Endothelial cell of umbilical vein (primary cell): ENCODE results near the gene RYR3.

ENCODE experiments used
- FOS ChIP-seq: IDR thresholded peaks from 2 replicates; pipeline ENCODE4 v1.6.1; 2011; ENCODE audit warnings: mild to moderate bottlenecking, low read length, moderate library complexity, borderline replicate concordance; ENCODE audit not compliant: insufficient read depth
- MYC ChIP-seq: IDR thresholded peaks from one replicate; pipeline ENCODE4 v1.6.1; 2011; ENCODE audit warnings: mild to moderate bottlenecking, low read depth, low read length
- TF ChIP-seq, protein P1 (sequence below), 2 donors: IDR thresholded peaks; 1 replicate in 1 of 2; 2 replicates in 1 of 2; pipeline ENCODE4 v1.5.1; 2011; ENCODE audit warnings: low read length in 2 of 2, mild to moderate bottlenecking in 2 of 2, moderate library complexity in 2 of 2, control low read depth in 1 of 2, inconsistent platforms in 1 of 2, low read depth in 1 of 2; ENCODE audit not compliant: insufficient read depth in 1 of 2; ENCODE audit errors: extremely low read depth in 1 of 2

DNA sequence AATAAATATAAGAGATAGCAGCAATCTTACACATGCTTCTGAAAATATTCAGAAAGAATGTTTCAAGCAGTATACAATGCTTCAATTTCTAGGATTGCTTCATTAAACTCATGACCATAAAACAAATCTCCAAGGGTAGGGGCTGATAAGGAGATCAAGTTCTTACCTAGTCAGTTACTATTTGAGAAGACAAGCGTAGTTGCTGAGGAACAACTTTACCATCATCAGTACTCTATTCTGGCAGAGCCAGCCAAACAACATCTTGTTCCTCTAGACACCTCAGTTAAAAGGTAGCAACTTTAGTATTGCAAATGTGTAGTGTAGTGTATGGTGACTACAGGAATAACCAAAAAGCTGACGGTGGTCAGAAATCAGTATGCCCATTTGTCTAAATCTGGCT lies 572.2 kb downstream of the RYR3 start:
- TF ChIP-seq, protein P1, sequence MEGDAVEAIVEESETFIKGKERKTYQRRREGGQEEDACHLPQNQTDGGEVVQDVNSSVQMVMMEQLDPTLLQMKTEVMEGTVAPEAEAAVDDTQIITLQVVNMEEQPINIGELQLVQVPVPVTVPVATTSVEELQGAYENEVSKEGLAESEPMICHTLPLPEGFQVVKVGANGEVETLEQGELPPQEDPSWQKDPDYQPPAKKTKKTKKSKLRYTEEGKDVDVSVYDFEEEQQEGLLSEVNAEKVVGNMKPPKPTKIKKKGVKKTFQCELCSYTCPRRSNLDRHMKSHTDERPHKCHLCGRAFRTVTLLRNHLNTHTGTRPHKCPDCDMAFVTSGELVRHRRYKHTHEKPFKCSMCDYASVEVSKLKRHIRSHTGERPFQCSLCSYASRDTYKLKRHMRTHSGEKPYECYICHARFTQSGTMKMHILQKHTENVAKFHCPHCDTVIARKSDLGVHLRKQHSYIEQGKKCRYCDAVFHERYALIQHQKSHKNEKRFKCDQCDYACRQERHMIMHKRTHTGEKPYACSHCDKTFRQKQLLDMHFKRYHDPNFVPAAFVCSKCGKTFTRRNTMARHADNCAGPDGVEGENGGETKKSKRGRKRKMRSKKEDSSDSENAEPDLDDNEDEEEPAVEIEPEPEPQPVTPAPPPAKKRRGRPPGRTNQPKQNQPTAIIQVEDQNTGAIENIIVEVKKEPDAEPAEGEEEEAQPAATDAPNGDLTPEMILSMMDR (IDR thresholded peaks at IDR 0.05; ENCODE audit: extremely low read depth in 1 of 2, insufficient read depth in 1 of 2, low read depth in 1 of 2, low read length in 2 of 2): no peak
- TF ChIP-seq MYC (no peak), FOS (no peak)
